Pancreas (tissue), 10 donors: ENCODE results near the gene ZNF3. TPM values are rescaled to one million over a fixed set of nuclear protein-coding genes. Genes with fewer than 3 reads are reported as not detected.

Source experiments
- ATAC-seq, 4 donors: fragments of 200-7000 bp; cut with Tn5 transposase; one replicate each; pipeline versions ENCODE4 v1.8.0 to v1.9.1; 2020; ENCODE audit warnings: mild to moderate bottlenecking in 4 of 4, moderate library complexity in 4 of 4
- DNase-seq, 6 donors: peaks; one replicate each; pipeline ENCODE4 v3.0.0-alpha.2; 2020
- FAIRE-seq: peaks from 2 replicates; lab custom pipeline; 2012; peaks lifted over from hg19 to GRCh38; lab: Jason Lieb, UNC
- H3K27ac ChIP-seq, 4 donors: fragments of 200-600 bp; sonication (generic); 1 replicate in 3 of 4; 2 replicates in 1 of 4; pipeline versions ENCODE4 v1.5.0 to v1.8.0; 2020
- H3K27me3 ChIP-seq, 4 donors: fragments of 200-600 bp; one replicate each; pipeline ENCODE4 v1.8.0; 2021
- H3K36me3 ChIP-seq, 3 donors: fragments of 200-600 bp; sonication (generic) in 1 of 3; one replicate each; pipeline versions ENCODE4 v1.5.0 to v1.8.0; 2020 to 2021
- H3K4me1 ChIP-seq, 3 donors: fragments of 200-600 bp; one replicate each; pipeline ENCODE4 v1.8.0; 2021
- H3K4me3 ChIP-seq, 4 donors: fragments of 200-600 bp; sonication (generic) in 2 of 4; one replicate each; pipeline versions ENCODE4 v1.5.0 to v1.8.0; 2020 to 2021
- H3K9me3 ChIP-seq, 4 donors: fragments of 200-600 bp; one replicate each; pipeline ENCODE4 v1.8.0; 2021
- CTCF ChIP-seq, 4 donors: fragments of 200-600 bp; sonication (generic) in 3 of 4; IDR thresholded peaks; one replicate each; pipeline versions ENCODE4 v1.5.0 to v1.8.0; 2021; ENCODE audit warnings: antibody characterized with exemption in 4 of 4
- WGBS, 2 donors: extraction: QIAGEN DNeasy Blood & Tissue Kit; methylation state at CpG; one replicate each; pipeline ENCODE4 v1.1.7; 2013; 5-methylcytosine and 5-hydroxymethylcytosine counted together
- intact Hi-C, 3 donors: fragments of 100-400 bp; cut with DNase I; formaldehyde crosslinking; loops; one replicate each; pipeline versions ENCODE4 v1.11.1 to v1.14.2; 2022
- polyA plus RNA-seq, 2 donors: library from polyadenylated mRNA; stranded (reverse); fragments of 200-250 nt; gene quantifications; one replicate each; pipeline ENCODE4 v1.2.3, GENCODE V29; 2013
- total RNA-seq, 6 donors: library from RNA; stranded (reverse); fragmentation: NEBNext Ultra II Directional in 4 of 6; extraction: Animal tissue kit (Norgen Biotek cat#: 25700) in 4 of 6; gene quantifications; one replicate each; pipeline versions ENCODE4 v1.2.1 to v1.2.4, GENCODE V29; 2021 to 2023
- donor health status: healthy with polysubstance abuse.
- donor health status: DM: no; HTN: no; CAD: no; lungs with moderate emphysema.
- donor health status: DM: no; HTN: no; CAD: no.
- donor health status: control.
- donor health status: control.
- donor health status: Bipolar disorder and iron deficiency.
- donor health status: DM: yes; HTN: yes; CAD: no.
- donor health status: DM: no; HTN: no; CAD: no.
- donor health status: DM: no; HTN: no; CAD: no.
- donor health status: DM: yes; HTN: yes; CAD: no.

Gene ZNF3
- total and polyA plus RNA-seq, 8 donors: 9.6 to 21.2 (median 15.3) TPM

DNA sequence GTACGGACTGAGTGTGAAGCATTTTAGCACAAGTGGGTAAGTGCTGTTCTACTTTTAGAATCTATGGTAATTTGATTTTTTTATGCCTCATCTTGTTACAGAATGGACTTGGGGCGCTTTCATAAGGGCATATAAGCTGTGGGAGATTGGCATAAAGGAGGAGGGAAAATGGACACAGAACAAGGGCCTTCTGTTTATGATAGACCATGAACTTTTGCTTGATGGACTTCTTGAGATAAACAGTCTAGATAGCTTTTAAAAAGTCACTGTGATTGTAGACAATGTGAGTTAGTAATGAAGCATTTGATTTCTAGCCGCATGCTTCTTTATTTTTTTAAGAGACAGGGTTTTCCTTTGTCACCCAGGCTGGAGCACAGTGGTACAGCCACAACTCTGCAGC, 29.9 kb downstream of the ZNF3 start:
- 75 to 76% methylated on average over 3 of the region's 3 CpGs for WGBS, 2 donors
- H3K27ac ChIP-seq: no peak overlapping the region
- intact Hi-C loops: loop anchor here in 1 of 3 donors (10.0 kb wide), 1 partner anchor 127 kb away; the partner anchor contains the start of gene GJC3
- ATAC-seq (no peak), DNase-seq (no peak), FAIRE-seq (no peak)
- no peaks in the 10 kb centered on the region for H3K9me3 ChIP-seq
- no peak overlapping the region for H3K4me3 ChIP-seq
- TF ChIP-seq CTCF (IDR thresholded peaks at IDR 0.05): no peak
- no peaks in the 10 kb centered on the region for H3K27me3 ChIP-seq
- H3K4me1 ChIP-seq: peaks cover 0 to 10% (median 7%) of the 10 kb centered on the region in 3 donors
- no peaks in the 10 kb centered on the region for H3K36me3 ChIP-seq

- Histone ChIP-seq H3K27ac (peak within 1 kb of the TSS; percentile 92 to 94 (median 94)), H3K4me1 (peaks cover 0 to 10% (median 7%) of the 10 kb centered on the region in 3 donors), H3K36me3 (no peaks in the 10 kb centered on the region), H3K27me3 (no peaks in the 10 kb centered on the region), H3K9me3 (no peaks in the 10 kb centered on the region), H3K4me3 (peak within 1 kb of the TSS; percentile 61 to 88 (median 80))
- 0% methylated on average over 47 of the region's 47 CpGs for WGBS, 2 donors
- intact Hi-C loops: loop anchor here in 1 of 3 donors (10.0 kb wide), 1 partner anchor 125 kb away; the partner anchor contains the start of gene GJC3
- DNase-seq: peak; percentile 81 to 93 (median 86)
- TF ChIP-seq CTCF (IDR thresholded peaks at IDR 0.05): no peak
- FAIRE-seq: no peak
- peak; percentile 90 to 96 (median 91) for ATAC-seq
Observed at GRCh38 chr7:100049441-100050291, 31.9 kb downstream of the ZNF3 start, which contains the start of gene ZSCAN21. TSS of gene ZSCAN21 (plus strand) at chr7:100049774. CDS start at chr7:100057007, 7,233 bp downstream.

DNA sequence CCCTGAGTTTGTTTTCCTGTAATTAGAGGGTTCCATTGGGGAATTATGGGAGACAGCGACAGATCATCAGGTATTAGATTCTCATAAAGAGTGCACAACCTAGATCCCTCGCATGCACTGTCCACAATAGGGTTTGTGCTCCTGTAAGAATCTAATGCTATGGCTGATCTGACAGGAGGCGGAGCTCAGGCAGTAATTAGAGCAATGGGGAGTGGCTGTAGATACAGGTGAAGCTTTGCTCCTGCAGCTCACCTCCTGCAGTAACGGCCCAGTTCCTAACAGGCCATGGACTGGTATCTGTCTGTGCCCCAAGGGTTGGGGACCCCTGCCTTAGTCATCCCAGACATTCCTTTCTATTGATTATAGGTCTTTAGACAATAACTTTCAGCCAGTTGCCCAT, 32.8 kb downstream of the ZNF3 start:
- Histone ChIP-seq H3K27me3 (no peaks in the 10 kb centered on the region), H3K4me3 (no peak overlapping the region), H3K36me3 (no peaks in the 10 kb centered on the region), H3K27ac (no peak overlapping the region), H3K9me3 (no peaks in the 10 kb centered on the region), H3K4me1 (peaks cover 0 to 10% (median 7%) of the 10 kb centered on the region in 3 donors)
- DNase-seq: no peak
- intact Hi-C loops: no loop called here
- FAIRE-seq: no peak
- no peak for ATAC-seq
- TF ChIP-seq CTCF (IDR thresholded peaks at IDR 0.05): no peak
- 69 to 72% methylated on average over 4 of the region's 4 CpGs for WGBS, 2 donors

DNA sequence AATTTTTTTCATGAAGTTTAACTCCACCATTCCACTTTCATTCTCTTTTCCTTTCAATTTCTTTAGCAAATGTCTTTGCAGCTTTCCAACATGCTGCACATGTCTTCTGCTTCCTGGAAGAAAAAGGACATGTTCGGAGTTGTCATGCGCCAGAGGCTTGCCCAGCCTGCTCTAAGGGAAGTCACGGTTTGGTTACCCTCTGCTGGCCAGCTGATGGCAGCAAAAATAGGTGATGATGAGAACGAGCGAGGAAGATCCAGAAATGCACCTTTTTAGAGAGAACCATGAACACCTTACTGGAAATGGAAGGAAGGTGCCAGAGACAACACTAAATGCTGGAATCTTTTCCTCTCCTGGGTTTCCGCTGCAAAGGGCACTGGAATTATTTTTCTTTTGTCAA, 36.8 kb downstream of the ZNF3 start:
- peak in 1 of 4 donors; percentile 12 for TF ChIP-seq CTCF (IDR thresholded peaks at IDR 0.05)
- no peak overlapping the region for H3K27ac ChIP-seq
- peaks cover 0 to 5% (median 0%) of the 10 kb centered on the region in 3 donors for H3K4me1 ChIP-seq
- WGBS, 2 donors: 36 to 47% methylated on average over 6 of the region's 6 CpGs
- peak in 1 of 6 donors; percentile 39 for DNase-seq
- ATAC-seq: peak in 3 of 4 donors; percentile 50 to 67 (median 55)
- no peak overlapping the region for H3K4me3 ChIP-seq
- FAIRE-seq: no peak
- H3K36me3 ChIP-seq: no peaks in the 10 kb centered on the region
- intact Hi-C loops: loop anchor here in 1 of 3 donors (5.0 kb wide), 1 partner anchor 47 kb away; no protein-coding TSS in a partner anchor
- no peaks in the 10 kb centered on the region for H3K27me3 ChIP-seq
- no peaks in the 10 kb centered on the region for H3K9me3 ChIP-seq
